Superior temporal gyrus (tissue), 1 donor: Measurements from ENCODE around the gene TUG1.

ENCODE experiments used
- DNase-seq: peaks from one replicate; pipeline ENCODE4 v3.0.0-alpha.2; 2016; ENCODE audit errors: extremely low spot score

Gene TUG1

DNA sequence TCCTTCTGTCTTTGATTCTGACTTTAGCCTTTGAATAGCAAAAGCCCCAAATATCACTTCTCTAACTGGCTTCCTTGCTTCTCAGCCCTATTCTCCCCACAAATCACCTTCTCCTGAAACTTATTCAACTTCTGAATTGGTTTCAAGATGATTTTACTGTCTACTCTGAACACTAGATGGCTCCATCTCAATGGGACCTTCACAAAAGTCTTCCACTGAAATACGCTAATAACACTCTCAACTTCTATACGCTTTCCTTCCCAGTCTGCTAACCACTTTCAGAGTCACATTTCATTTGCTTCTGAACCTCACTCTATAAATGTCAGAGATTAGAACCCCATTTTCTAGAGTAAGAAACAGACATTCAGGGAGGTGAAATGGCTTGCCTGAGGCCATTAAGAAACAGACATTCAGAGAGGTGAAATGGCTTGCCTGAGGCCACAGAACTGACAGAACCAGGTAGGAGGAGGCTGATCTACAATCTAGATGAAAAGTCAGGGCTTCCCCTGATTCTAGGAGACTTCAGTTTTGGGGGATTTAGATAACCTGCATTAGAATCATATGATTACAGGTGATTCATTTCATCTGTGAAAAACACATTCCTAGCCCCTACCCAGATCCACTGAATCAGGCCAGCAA lies 21.1 kb upstream of the TUG1 start:
- DNase-seq = peak; percentile 86

DNA sequence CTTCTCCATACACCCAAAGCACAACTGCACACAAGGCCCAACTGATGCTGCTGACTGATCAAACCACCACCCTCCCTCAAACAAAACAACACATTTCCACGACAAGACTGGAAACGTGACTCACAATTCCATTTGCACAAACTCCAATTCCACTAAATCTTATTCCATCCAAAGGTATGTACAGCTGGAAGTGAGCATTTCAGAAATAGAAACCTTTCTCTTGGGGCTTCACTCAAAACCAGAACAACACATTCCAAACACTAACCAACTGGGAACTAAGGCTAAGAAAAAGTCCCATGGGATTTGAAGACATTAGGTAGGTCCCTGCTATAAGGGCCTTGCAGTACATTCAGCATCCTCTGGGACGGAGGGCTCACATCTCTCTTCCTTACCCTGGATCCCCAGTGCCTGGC lies 20.1 kb upstream of the TUG1 start:
- DNase-seq = no peak

DNA sequence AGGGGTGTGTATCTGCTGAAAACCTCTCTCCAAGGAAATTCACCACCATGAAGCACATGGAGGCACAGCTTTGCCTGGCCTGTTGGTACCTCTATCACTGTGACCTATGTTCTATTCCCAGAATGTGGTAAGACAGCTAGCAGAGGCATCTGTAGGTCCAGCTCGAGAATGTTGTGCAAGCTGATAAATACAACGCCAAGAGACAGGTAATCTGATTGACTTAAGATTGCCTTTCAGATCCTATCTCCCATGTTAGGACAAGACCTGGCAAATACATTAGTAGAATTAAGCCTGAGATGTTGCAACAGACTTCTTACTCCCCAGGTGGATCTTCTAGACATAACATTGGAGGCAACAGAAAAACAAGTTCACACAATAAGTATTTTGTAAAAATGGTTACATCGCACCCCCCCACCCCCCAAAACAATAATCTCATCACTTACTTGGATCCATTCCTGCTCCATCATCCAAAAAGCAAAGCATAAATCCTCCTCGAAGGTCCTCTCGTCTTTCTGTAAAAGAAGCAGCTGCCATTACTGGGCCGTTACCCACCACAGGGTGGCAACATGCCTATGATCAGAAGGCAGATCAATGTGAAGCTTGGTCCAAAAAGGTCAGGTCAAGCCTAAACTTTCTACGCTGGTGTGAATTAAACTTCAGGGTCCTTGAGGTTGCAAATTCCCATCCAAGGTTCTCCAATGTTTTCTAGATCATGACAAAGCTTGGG lies 19.0 kb upstream of the TUG1 start:
- DNase-seq = no peak

DNA sequence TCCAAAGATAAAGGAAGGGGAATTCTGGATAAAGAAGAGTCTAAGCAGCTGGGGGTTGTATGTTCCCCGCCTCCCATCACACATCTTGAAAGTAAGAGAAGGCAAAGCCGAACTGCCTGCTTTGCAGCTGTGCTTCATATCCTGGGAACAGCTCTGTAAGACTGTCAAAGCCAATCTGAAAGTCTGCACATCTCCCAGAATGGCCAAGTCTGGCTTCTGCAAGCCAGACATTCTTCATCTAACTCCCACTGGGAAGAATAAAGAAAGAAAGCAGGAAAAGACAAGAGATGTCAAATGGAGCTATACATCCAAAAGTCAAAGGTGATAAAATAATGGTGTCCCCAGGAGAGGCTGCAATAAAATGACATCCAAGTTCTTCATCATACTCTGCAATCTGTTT lies 15.9 kb upstream of the TUG1 start:
- DNase-seq = no peak

DNA sequence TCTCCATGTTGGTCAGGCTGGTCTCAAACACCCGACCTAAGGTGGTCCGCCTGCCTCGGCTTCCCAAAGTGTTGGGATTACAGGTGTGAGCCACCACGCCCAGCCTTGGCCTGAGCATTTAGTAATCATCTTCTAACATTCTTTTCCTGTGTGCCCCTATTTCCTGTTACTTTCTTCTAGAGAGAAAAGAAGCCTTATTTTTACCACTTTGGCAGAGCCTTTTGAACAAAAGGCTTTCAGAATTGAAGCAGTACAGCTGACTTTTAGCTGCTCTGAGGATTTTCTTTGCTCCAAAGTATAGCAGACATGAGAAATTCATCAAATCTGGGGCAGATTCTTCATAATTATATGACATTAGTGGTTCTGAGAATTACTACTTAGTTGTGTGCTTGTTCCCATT lies 13.9 kb upstream of the TUG1 start:
- no peak for DNase-seq

DNA sequence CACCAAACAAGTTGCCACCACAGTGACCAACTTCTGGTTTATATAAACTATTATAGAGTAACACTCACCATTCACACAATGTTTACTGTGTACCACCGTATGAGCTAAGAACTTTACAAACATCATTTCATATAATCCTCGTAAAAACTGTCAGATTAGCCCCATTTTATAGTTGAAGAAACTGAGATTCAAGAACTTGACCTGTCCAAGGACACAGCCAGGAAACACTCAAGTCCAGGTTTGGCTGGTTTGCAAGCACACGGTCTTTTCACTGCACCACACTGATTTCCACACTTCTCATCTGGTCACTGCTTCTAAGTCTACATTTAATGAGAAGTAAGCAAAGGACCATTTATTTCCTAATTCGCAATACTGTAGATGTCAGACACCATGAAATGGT lies 4.2 kb upstream of the TUG1 start:
- no peak for DNase-seq

DNA sequence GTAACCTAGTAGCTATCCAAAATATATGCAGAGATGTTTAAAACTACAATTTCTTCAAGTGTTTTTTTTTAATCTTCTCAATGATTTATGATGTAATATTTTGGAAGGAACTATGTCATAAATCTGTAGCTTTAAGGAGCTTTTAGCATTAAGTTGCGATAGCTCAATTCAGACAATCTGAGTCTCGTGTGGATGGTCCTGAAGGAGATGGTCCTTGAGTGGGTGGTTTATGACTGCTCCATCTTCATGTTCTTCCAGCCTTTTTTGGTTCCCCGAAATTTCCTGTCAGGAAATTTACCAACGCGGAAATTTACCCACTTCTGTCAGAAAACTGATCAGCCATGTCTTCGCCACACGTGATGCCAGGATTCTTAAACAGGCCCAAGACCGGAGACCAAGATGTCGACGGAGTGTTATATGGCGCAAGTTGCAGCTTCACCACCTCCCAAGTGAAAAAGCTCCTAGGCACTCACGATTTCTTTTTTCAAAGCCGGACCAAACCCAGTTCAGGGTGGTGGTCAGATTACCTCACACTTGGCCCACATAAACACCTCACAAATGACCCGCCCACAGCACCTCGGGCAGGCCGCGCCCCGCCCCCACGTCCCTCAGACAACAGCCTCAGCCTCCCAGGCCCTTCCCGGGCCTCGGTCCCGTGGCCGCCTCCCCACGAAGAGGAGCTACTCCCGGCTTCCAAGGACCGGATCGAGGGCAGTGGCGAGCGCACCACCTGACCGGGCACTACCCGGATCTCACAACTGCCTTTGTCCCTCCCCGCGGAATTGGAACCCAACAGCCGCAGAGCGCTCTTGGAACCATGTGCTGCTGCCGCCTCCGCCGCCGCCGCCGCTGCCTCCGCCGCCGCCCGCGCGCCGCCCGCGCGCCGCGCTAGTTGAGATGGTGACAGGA lies 796 bp upstream of the TUG1 start, which contains the start of gene MORC2:
Gene MORC2 (minus strand): TSS at position 760 of the 909 bp plus-strand sequence. CDS start 885 bp downstream, outside the sequence.
- DNase-seq = no peak

DNA sequence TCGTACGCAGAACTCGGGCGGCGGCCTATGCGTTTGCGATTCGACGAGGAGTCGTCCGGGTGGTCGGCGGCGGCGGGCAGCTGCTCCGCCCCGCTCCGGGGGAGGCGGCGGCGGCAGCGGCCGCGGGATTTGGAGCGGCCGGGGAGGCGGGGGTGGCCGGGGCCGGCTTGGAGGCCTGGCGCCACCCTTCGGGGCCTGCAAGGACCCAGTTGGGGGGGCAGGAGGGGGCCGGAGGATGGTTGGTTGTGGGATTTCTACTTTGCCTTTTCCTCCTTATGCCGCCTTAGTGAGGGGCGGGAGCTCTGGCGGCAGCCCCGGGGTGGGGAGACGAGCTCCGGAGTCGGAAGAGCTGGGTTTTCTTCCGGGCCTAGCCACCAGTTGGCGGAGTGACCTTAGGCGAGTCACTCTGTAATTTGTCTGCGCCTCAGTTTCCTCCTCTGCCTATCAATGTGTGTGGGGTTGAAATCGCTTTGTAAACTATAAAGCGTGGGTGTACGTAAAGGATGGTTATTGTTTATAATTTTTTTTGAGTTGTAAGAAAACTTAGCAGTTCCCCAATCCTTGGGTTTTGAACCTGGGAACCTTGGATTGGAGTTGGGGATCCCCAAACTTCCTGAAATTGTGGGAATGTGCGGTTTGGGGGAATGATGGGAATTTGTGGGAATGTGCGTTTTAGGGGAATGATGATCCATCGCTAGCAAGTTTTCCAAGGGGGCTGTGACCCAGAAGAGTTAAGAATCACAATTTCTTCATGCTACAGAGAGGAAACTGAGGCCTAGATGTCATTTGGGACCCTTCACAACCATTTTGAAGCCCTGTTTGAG lies 679 bp downstream of the TUG1 start:
- no peak for DNase-seq

DNA sequence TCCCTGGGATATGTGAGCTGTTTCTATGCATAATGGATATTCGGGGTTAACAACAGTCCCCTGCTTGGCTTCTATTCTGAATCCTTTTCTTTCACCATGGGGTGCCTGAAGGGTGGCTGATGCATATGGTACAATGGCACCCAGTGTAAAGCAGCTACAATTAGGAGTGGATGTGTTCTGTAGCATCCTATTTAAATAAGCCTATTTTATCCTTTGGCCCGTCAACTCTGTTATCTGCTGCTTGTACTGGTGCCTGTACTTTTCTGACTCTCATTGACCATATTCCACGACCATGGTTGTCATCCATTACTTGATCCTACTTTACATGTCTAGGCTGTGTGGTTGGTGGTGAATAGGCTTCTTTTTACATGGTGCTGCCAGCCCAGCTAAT lies 1.3 kb downstream of the TUG1 start:
- DNase-seq = no peak

DNA sequence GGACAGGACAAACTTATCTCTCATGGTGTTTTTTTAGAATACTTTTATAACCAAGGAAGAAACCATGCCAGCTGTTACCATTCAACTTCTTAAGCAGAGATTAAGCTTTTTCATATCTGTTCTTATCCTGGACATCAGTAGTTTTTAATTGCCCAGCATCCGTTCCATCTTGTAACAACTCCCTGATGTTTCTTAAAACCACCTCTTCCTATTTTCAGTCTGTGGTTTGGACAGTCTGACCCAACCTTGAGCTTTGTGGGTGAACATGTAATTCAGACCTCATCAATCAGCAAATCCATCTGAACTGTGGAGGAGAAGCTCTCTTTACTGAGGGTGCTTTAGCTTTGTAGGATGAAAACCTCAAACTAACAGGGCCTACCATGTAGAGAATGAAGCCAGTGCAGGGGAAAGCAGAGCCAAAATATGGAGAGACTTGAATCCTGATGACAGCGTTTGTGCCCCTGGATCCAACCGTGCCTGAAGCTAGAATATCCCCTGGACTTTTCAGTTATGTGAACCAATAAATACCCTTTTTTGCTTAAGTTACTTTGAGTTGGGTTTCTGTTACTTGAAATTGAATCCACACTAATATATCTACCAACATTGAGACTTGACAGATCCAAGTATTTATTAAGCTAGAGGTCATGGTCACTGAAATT lies 9.4 kb downstream of the TUG1 start:
- no peak for DNase-seq

DNA sequence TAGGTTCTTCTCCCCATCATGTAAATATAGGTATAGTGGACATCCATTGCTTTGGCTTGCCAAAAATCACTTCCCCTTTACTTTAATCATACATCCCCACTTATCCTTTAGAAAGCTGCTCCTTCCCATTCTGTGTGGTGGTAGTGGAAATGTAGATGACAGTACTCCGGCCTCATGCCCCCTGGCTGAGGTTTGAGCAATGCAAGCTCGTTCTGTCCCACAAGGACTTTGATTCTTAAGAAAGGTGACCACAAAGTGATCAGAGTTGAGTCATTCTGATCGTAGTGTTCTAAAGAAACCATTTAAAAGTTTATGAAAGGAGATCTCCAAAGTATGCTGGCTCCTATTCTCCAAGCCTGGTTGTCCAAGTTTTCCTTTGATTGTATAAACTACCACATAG lies 10.9 kb downstream of the TUG1 start:
- DNase-seq = no peak

DNA sequence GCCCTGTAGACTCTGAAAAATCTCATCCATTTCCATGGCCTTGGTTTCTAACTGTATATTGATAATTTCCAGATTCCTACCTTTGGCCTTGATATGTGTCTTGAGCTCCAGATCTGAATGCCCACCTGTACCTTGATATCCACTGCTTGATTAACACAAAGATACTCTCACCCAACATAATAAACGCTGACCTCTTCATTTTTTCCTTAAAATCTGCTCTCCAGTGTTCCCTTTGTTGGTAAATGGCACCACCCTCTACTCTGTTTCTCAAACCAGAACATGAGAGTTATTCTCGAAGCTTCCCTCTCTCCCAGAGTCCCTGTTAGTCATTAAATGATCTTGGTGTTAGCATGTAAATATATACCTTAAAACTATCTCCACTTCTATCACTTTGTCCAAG lies 13.4 kb downstream of the TUG1 start:
- DNase-seq = no peak

DNA sequence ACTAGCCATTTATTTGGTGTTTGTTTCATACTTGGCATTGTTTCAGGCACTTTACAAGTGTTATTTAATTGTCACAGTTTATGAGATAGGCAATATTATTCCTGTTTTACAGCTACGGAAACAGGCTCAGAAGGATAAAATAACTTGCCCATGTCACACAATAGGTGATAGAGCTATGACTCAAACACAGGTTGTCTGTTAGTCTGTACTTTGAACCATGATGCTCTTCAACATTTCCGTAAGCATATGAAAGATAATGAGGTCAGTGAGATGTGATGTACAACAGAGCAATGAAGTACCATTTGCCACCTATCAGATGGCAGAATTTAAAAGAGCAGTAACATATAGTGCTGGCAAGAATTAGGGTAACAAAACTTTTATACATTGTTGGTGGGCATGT lies 15.3 kb downstream of the TUG1 start:
- DNase-seq = no peak

DNA sequence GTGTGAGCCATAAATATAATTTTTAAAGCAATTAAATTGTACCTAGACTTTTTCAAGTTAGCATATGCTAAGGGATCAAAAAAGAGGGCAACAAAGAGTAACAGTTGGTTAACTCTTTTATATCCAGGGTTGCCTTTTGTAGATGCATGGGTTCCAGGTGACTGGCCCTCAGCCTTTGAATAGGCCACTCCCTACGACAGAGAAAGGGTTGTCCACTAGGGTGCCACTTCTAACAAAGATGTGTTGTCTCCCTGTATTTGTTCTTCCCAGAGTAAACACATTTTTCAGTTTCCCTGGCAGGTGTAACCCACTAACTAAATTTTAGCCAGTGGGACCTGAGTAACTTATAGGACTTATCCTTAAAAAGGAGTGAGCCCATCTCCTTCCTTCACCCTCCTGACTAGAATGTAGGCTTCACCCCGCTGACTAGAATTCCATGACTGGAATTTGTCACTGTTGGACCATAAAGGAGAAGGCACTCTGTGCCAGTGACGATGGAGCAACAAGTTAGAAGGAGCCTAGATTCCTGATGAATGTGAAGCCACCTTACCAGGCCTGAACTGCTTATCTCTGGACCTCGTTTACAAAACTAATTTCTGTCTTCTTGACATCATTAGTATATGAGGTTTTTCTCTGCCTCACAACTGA lies 16.6 kb downstream of the TUG1 start:
- DNase-seq = no peak

DNA sequence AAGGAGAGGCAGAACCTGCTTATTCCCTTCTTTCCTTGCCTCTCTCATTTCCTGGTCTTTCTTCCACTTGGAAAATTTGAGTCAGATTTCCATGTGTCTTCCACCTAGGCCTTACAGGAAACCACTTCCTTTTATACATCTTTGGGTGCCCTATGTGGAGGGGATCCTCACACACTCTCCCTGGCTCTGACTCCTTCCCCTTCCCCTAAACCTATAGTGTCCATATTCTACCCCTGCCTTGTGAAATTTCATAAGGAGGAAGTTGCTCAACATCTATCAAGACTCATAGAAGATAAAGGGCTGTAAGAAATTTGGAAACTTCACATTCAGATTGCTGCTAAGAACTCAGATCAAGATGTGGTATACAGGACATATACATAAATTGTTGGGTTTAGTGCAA lies 20.4 kb downstream of the TUG1 start:
- DNase-seq = no peak

DNA sequence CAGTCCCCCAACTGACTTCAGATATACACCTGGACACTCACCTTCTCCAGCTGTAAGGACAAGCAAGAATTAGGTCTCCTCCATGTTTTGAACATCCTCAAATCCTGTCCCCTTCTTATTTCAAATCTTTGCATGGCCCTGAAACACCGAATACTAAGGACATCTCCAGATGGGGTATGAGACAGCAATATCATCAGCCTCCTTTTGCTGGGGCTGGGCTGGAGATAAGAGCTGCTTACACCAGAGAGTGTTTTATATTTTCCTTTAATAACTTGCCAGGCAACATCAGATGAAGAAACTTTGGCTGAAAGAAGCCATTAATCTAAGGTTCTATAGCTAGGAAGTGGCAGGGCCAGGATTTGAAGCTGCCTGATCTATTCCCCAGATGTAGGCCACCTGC lies 21.6 kb downstream of the TUG1 start:
- DNase-seq = no peak

DNA sequence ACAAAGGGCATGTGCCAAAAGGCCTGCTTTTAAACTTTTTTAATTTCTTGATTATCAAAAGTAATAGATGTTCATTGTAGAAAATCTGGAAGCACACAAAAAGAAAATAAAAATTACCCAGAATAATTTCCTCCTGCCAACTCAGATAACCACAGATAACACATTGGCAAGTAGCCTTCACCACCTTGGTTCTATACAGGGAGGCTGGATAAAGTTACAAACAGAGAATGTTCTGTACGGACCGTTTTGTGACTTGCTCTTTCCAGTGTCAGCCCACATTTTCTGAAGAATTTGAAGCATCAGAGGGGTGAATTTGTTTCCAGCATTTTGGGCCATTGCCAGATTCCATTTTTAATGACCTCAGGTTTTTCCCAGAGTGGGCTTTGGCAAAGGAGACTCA lies 23.5 kb downstream of the TUG1 start:
- no peak for DNase-seq

DNA sequence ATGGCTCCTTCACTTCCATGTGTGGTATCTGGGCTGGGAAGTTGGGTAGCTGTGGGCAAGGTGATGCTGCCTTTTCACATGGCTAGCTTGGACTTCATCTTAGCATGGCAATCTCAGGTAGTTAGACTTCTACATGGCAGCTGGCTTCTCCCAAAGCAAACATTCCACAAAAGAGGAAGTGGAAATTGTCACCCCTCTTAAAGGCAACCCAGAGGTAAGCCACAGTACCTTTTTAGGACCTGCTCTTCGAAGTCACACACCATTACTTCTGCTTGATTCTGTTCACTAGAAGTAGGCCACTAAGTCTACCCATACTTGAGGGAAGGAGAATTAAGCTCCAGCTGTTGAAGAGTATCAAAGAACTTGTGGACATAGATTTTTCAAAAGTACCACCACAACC lies 25.9 kb downstream of the TUG1 start:
- DNase-seq = no peak

DNA sequence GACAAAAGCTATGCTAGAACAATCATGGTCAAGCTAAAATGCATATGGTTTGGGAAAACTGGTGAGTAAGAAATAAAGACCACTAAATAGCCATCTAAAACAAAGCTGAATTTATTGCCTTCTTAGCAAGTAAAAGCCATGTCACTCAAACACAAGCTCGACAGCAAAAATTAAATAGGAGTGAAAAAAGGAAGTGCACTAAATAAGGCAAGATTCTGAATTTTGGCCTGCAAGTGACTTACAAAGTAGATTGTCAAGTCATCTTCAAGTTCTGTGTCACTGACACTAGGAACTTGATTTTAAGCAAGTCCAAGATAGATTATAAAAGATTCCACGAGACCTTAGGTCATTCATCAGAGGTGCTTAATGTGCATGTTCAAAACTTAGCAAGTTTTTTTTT lies 27.4 kb downstream of the TUG1 start:
- DNase-seq = no peak

DNA sequence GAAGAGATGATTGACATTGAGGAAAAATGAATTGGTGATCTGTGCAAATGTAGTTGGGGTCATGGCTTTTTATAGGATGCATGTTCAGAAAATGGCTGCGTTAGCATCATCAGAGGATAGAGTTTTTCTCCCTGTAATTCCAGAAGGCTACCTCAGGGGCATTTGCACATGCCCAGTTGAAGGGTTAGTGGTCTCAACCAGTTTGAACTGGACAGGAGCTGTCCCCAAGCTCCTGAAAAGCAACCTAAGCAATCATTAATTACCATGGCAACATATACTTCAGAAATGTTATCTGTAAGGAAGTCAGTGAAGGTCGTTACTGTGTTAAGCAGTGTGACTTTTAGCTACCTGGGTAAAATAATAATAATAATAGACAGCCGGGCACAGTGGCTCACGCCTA lies 29.3 kb downstream of the TUG1 start:
- no peak for DNase-seq
